A549 (cell line): ENCODE data around the gene ULK1.

Source experiments
- CHD2 ChIP-seq: fragments of 150-350 bp; IDR thresholded peaks from 2 replicates; pipeline ENCODE4 v1.6.1; 2014; ENCODE audit warnings: low read length; ENCODE audit not compliant: partially characterized antibody
- CHD4 ChIP-seq: fragments of 200-600 bp; sonication (generic); IDR thresholded peaks from 2 replicates; pipeline ENCODE4 v1.6.1; 2016; ENCODE audit warnings: antibody characterized with exemption, mild to moderate bottlenecking, borderline replicate concordance
- EP300 ChIP-seq, 2 experiments: fragments of >200 bp; sonication (Bioruptor Twin); formaldehyde crosslinking; IDR thresholded peaks; 2 replicates in 1 of 2; 3 replicates in 1 of 2; pipeline ENCODE4 v1.6.1; 2016 to 2017
- JUN ChIP-seq, 2 experiments: fragments of >200 bp; sonication (Bioruptor Twin); formaldehyde crosslinking; IDR thresholded peaks; 2 replicates in 1 of 2; 3 replicates in 1 of 2; pipeline ENCODE4 v1.6.1; 2016 to 2017
- NFE2L2 ChIP-seq: fragments of 150-350 bp; conservative IDR thresholded peaks from 2 replicates; pipeline ENCODE4 v1.6.1; 2014; ENCODE audit warnings: low read length
- NR3C1 ChIP-seq: fragments of >200 bp; sonication (Bioruptor Twin); formaldehyde crosslinking; IDR thresholded peaks from 3 replicates; pipeline ENCODE4 v1.6.1; 2017
- POLR2A ChIP-seq: IDR thresholded peaks from 2 replicates; pipeline ENCODE4 v1.6.1; 2012; ENCODE audit warnings: mild to moderate bottlenecking, low read length
- RFX5 ChIP-seq: fragments of 450-650 bp; IDR thresholded peaks from 2 replicates; pipeline ENCODE4 v1.7.1; 2014; ENCODE audit warnings: antibody characterized with exemption, mild to moderate bottlenecking, moderate library complexity
- TFCP2L1 ChIP-seq: fragments of 250-450 bp; sonication (Bioruptor Pico); IDR thresholded peaks from 2 replicates; pipeline ENCODE4 v1.5.0; 2021; ENCODE audit warnings: mild to moderate bottlenecking
- TP53 ChIP-seq: fragments of 250-450 bp; sonication (Bioruptor Pico); IDR thresholded peaks from 2 replicates; pipeline ENCODE4 v1.5.0; 2021; ENCODE audit warnings: mild to moderate bottlenecking, moderate library complexity
- ZC3H11A ChIP-seq: fragments of 450-650 bp; IDR thresholded peaks from 2 replicates; pipeline ENCODE4 v1.6.1; 2014; ENCODE audit warnings: antibody characterized with exemption, mild to moderate bottlenecking
- TF ChIP-seq, protein P1 (sequence below): fragments of >200 bp; sonication (Bioruptor Twin); formaldehyde crosslinking; IDR thresholded peaks from 3 replicates; pipeline ENCODE4 v1.5.1; 2016
- TF ChIP-seq, protein P2 (sequence below): fragments of 200-600 bp; sonication (generic); IDR thresholded peaks from 2 replicates; pipeline ENCODE4 v1.6.1; 2016; ENCODE audit warnings: antibody characterized with exemption, mild to moderate bottlenecking, moderate library complexity

DNA sequence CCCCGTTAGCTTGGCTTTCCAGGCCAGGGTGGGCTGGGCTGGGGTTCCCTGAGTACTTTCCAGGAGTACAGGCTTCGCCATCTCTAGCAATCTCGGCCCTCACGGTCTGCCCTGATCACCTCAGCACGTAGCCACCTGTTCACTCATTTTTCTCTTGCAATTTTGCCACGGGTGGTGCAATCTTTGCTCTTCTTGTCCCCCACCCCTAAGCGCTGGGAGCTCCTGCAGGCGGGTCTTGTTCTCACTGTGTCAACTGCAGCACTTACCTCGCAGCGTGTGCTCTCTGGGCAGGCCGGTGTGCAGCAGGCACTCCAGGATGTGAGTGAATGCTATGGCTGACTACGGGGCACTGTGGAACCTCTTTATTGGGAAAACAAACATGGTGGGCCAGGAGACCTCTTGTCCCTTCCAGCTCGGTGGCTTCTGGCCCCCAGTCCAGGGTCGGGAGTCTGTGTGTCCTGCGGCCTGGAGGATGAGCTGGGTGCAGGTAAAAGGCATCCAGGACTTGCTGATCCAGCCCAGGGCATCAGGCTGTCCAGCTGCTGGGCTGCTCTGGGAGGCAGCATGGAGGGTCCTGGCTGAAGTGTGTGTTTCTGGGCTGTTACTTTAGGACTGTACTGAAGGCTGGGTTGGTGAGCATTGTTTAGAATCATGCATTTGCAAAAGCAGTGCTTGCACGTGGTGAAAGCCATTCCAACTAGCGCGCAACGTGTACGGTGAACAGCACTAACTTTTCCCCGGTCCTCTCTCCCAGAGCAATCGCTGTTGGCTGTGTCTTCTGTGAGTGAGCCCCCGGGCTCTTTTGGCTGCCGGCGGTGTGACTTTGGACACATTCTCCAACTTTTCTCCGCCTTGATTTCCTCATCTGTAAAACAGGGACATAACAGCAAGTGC is 1.5 kb upstream of the ULK1 start:
- TF ChIP-seq, protein P1, sequence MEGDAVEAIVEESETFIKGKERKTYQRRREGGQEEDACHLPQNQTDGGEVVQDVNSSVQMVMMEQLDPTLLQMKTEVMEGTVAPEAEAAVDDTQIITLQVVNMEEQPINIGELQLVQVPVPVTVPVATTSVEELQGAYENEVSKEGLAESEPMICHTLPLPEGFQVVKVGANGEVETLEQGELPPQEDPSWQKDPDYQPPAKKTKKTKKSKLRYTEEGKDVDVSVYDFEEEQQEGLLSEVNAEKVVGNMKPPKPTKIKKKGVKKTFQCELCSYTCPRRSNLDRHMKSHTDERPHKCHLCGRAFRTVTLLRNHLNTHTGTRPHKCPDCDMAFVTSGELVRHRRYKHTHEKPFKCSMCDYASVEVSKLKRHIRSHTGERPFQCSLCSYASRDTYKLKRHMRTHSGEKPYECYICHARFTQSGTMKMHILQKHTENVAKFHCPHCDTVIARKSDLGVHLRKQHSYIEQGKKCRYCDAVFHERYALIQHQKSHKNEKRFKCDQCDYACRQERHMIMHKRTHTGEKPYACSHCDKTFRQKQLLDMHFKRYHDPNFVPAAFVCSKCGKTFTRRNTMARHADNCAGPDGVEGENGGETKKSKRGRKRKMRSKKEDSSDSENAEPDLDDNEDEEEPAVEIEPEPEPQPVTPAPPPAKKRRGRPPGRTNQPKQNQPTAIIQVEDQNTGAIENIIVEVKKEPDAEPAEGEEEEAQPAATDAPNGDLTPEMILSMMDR: no peak
- TF ChIP-seq POLR2A (no peak), RFX5 (no peak), JUN (IDR thresholded peaks at IDR 0.05) (no peak), ZC3H11A (no peak), TFCP2L1 (no peak), CHD2 (no peak), NFE2L2 (no peak), NR3C1 (no peak), TP53 (CRISPR knock-in tag) (no peak), EP300 (IDR thresholded peaks at IDR 0.05) (no peak), CHD4 (no peak)
- TF ChIP-seq, protein P2, sequence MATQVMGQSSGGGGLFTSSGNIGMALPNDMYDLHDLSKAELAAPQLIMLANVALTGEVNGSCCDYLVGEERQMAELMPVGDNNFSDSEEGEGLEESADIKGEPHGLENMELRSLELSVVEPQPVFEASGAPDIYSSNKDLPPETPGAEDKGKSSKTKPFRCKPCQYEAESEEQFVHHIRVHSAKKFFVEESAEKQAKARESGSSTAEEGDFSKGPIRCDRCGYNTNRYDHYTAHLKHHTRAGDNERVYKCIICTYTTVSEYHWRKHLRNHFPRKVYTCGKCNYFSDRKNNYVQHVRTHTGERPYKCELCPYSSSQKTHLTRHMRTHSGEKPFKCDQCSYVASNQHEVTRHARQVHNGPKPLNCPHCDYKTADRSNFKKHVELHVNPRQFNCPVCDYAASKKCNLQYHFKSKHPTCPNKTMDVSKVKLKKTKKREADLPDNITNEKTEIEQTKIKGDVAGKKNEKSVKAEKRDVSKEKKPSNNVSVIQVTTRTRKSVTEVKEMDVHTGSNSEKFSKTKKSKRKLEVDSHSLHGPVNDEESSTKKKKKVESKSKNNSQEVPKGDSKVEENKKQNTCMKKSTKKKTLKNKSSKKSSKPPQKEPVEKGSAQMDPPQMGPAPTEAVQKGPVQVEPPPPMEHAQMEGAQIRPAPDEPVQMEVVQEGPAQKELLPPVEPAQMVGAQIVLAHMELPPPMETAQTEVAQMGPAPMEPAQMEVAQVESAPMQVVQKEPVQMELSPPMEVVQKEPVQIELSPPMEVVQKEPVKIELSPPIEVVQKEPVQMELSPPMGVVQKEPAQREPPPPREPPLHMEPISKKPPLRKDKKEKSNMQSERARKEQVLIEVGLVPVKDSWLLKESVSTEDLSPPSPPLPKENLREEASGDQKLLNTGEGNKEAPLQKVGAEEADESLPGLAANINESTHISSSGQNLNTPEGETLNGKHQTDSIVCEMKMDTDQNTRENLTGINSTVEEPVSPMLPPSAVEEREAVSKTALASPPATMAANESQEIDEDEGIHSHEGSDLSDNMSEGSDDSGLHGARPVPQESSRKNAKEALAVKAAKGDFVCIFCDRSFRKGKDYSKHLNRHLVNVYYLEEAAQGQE: no peak
